GM13976 (cell line): ENCODE results near the gene CECR2.

Experiments used
- DNase-seq: peaks from one replicate; pipeline ENCODE4 v3.0.0; 2012; ENCODE audit warnings: low spot score
- CTCF ChIP-seq: IDR thresholded peaks from 2 replicates; pipeline ENCODE4 v1.5.1; 2012; ENCODE audit warnings: borderline replicate concordance, mild to moderate bottlenecking; ENCODE audit not compliant: insufficient read depth; ENCODE audit errors: extremely low read depth, missing control alignments, control extremely low read depth
- in situ Hi-C: fragments of 300-500 bp; cut with MboI; formaldehyde crosslinking; loops from one replicate; pipeline ENCODE4 v1.12.0; 2022; ENCODE audit warnings: low sequenced_read_pairs, mixed read lengths, inconsistent platforms; ENCODE audit not compliant: unreplicated experiment

The CECR2 gene

GRCh38 chr22:17379944-17380343, 10.7 kb downstream of the CECR2 start:
- in situ Hi-C loops, result no loop called here
- DNase-seq, result no peak
- no peak for TF ChIP-seq CTCF

- no peak for TF ChIP-seq CTCF
- no peak for DNase-seq
- in situ Hi-C loops, result no loop called here
These were observed 11.3 kb downstream of the CECR2 start for GRCh38 chr22:17380359-17381087.

- no peak for DNase-seq
- TF ChIP-seq CTCF, result no peak
- in situ Hi-C loops, result no loop called here
These were observed 12.1 kb downstream of the CECR2 start for GRCh38 chr22:17381192-17381913.

GRCh38 chr22:17384612-17385330, 15.5 kb downstream of the CECR2 start:
- in situ Hi-C loops, result no loop called here

GRCh38 chr22:17387356-17387755, 18.1 kb downstream of the CECR2 start:
- TF ChIP-seq CTCF, result no peak
- DNase-seq, result no peak
- in situ Hi-C loops, result no loop called here

More at GRCh38 chr22:17384612-17385330, 15.5 kb downstream of the CECR2 start:
- DNase-seq, result no peak
- no peak for TF ChIP-seq CTCF

GRCh38 chr22:17388235-17388634, 19.0 kb downstream of the CECR2 start:
- no peak for DNase-seq
- in situ Hi-C loops, result no loop called here
- no peak for TF ChIP-seq CTCF
